HG02973 (cell line): ENCODE results near the gene PCSK4.
"Not testable (repeated sequence)": the region's sequence is repeated elsewhere in the genome, so short reads cannot be mapped to it uniquely, and the experiment has no call there.

ENCODE experiments used
- ATAC-seq: cut with Tn5 transposase; IDR thresholded peaks from one replicate; pipeline ENCODE4 v1.9.1; 2021; ENCODE audit warnings: moderate library complexity; ENCODE audit not compliant: unreplicated experiment

Gene PCSK4

GRCh38 chr19:1522838-1523237, 32.7 kb upstream of the PCSK4 start:
- no peak for ATAC-seq

GRCh38 chr19:1522061-1522460, 31.9 kb upstream of the PCSK4 start:
- ATAC-seq, result no peak

- ATAC-seq, result no peak
Observed at GRCh38 chr19:1521636-1522035, 31.5 kb upstream of the PCSK4 start.

GRCh38 chr19:1520203-1520780, 30.1 kb upstream of the PCSK4 start:
- no peak for ATAC-seq

GRCh38 chr19:1519802-1520201, 29.7 kb upstream of the PCSK4 start:
- not testable (repeated sequence) for ATAC-seq

DNA sequence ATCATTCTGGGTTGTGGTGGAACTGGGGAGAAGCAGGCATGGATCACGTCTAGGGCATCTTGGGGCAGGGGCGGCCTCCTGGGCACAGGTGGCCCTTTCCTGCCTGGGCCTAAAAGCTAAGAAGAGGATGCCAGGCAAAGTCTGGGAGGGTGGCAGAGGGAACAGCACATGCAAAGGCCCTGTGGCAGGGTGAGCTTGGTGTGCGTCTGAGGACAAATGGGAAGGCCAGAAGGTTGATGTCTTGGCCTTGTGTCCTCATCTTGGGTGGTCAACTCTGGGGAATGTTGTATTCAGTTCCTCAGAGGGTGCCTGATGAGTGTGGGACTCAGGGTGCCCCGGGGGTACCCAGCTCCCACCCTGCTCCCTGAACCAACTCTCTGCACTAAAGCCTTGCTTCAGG, 28.3 kb upstream of the PCSK4 start:
- ATAC-seq, result no peak

- ATAC-seq, result no peak
Observed at GRCh38 chr19:1516395-1516753, 26.2 kb upstream of the PCSK4 start.

GRCh38 chr19:1514986-1515721, 25.0 kb upstream of the PCSK4 start:
- ATAC-seq, result no peak

- no peak for ATAC-seq
Observed at GRCh38 chr19:1514295-1514661, 24.1 kb upstream of the PCSK4 start.

- ATAC-seq, result no peak
Observed at GRCh38 chr19:1513499-1514294, 23.5 kb upstream of the PCSK4 start.

- ATAC-seq, result no peak
Observed at GRCh38 chr19:1512671-1513498, 22.7 kb upstream of the PCSK4 start, which contains the start of gene ADAMTSL5. Gene ADAMTSL5, minus strand, starts transcription at chr19:1513019. Its CDS starts 2,076 bp downstream, at chr19:1510943.

DNA sequence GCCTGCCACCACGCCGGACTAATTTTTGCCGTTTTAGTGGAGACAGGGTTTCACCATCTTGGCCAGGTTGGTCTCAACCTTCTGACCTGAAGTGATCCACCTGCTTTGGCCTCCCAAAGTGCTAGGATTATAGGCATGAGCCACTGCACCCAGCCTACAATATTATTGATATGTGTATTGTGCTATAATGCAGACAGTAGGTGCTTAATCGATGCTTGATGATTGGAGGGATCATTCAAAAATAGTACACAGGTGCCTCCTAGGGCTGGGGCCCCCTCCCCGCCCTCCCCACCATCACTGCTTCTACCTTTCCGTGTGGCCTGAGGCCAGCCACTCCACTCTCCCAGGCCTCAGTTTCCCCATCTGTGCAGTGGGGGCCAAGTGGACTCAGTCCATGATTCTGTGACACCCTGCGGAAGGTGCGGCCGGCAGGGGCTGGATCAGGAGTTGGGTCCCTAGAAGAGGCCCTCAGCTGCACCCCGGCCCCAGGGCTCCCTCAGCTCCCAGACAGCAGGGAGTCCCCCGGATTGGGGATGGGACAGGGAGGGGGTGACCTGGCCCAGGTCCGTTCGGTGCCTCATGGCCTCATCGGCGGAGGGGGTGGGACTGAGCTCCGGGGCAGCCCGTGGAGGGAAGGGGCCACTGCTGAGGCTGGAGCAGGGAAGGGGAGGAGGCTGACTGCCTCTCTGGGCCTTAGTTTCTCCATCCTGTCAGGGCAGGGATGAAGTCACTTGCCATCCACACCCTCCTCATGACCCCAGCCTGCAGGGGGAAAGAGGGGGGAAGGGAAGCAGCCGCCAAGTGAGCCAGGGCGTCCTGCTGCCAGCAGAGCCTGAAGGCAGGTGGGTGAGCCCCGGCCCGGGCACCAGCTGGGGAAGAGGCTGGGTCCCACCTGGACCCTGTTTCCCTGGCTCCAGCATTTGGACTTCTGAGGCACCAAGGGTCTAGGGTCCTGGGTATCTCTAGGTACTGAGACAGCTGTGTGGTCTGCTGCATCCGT, 21.5 kb upstream of the PCSK4 start:
- ATAC-seq, result no peak

DNA sequence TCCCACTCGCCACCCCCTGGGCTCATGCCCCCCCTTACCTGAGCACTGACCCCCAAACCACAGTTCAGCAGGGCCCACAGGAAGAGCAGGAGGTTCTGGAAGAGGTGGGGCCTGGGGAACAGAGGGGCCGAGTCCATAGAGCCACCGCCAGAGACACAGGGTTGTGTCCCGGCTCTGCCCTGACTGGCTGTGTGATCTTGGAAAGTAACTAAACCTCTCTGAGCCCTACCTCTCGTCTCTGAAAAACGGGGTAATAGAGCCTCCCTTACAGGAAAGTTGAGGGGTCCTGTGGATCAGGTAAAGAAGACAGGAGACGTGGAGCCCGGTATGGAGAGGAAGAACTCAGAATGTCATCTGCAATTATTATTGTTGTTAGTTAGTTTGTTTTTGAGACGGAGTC, 20.7 kb upstream of the PCSK4 start:
- no peak for ATAC-seq

GRCh38 chr19:1510442-1510806, 20.3 kb upstream of the PCSK4 start:
- no peak for ATAC-seq

- ATAC-seq, result no peak
Observed at GRCh38 chr19:1509602-1510441, 19.7 kb upstream of the PCSK4 start.

DNA sequence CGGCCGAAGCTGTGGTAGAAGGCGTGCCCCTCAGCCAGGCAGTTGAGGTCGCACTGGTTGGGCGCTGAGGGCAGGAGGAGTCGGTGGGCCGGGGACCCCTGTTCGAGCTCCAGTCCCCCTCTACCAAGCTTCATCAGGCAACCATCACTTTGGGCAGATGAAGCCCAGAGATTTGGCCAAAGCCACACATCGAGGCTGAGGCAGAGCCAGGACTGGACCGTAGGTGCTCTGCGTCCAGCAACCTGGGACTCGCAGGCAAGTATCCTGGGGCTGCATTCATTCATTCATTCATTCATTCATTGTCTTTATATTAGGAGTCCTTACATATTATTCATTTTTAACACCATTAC, 18.3 kb upstream of the PCSK4 start:
- ATAC-seq, result no peak

- no peak for ATAC-seq
Observed at GRCh38 chr19:1507763-1508506, 17.8 kb upstream of the PCSK4 start.

DNA sequence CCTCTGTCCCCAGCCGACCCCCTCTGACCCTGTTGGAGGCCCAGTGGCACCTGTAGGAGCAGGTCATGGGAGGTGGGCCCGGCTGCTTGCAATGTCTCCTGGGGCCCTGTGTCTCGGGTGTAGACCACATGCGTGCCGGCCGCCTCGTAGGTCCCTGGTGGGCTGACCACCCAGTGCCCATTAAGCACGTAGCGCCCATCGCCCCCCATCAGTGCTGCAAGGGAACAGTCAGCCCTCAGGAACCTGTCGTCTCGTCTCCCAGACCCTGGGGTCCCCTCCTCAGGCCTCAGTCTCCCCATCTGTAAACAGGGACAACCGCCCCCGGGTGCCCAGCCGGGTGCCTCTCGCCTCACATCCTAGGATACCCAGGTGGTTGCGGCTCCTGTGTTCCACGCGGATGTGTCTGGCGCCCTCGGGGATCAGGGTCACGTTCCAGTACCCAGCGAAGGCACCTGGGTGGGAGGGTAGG, 17.1 kb upstream of the PCSK4 start:
- no peak for ATAC-seq
